Activated T-helper 1 cell treated with Interleukin-2 at 50 U/mL for 16 hours (primary cell): ENCODE data around the gene RPN1.
"Not testable (repeated sequence)": the region's sequence is repeated elsewhere in the genome, so short reads cannot be mapped to it uniquely, and the experiment has no call there.

Experiments
- DNase-seq: peaks from one replicate; pipeline ENCODE4 v3.0.0-alpha.2; 2020; ENCODE audit warnings: low read depth

The RPN1 gene

GRCh38 chr3:128609294-128609693 lies 41.3 kb downstream of the RPN1 start:
- no peak for DNase-seq

GRCh38 chr3:128607710-128608048 lies 42.9 kb downstream of the RPN1 start:
- no peak for DNase-seq

- DNase-seq: no peak
Observed at GRCh38 chr3:128606094-128606493, 44.5 kb downstream of the RPN1 start.

- no peak for DNase-seq
Observed at GRCh38 chr3:128605091-128606046, 45.2 kb downstream of the RPN1 start.

GRCh38 chr3:128603811-128604775 lies 46.5 kb downstream of the RPN1 start:
- no peak for DNase-seq

GRCh38 chr3:128603313-128603712 lies 47.3 kb downstream of the RPN1 start:
- no peak for DNase-seq

- DNase-seq: no peak
Observed at GRCh38 chr3:128598884-128599664, 51.5 kb downstream of the RPN1 start.

- no peak for DNase-seq
Observed at GRCh38 chr3:128597900-128598299, 52.7 kb downstream of the RPN1 start.

GRCh38 chr3:128592864-128593263 lies 57.8 kb downstream of the RPN1 start:
- DNase-seq: no peak

GRCh38 chr3:128591738-128592426 lies 58.7 kb downstream of the RPN1 start:
- no peak for DNase-seq

- DNase-seq: no peak
Observed at GRCh38 chr3:128590948-128591347, 59.7 kb downstream of the RPN1 start.

- not testable (repeated sequence) for DNase-seq
Observed at GRCh38 chr3:128589985-128590384, 60.6 kb downstream of the RPN1 start.

GRCh38 chr3:128588147-128588546 lies 62.5 kb downstream of the RPN1 start:
- no peak for DNase-seq

- no peak for DNase-seq
Observed at GRCh38 chr3:128587391-128587790, 63.2 kb downstream of the RPN1 start.

GRCh38 chr3:128586932-128587331 lies 63.7 kb downstream of the RPN1 start:
- DNase-seq: not testable (repeated sequence)

GRCh38 chr3:128586391-128586790 lies 64.2 kb downstream of the RPN1 start:
- DNase-seq: not testable (repeated sequence)

GRCh38 chr3:128585974-128586373 lies 64.6 kb downstream of the RPN1 start:
- DNase-seq: no peak

- no peak for DNase-seq
Observed at GRCh38 chr3:128585189-128585588, 65.4 kb downstream of the RPN1 start.

GRCh38 chr3:128584412-128585020 lies 66.1 kb downstream of the RPN1 start:
- DNase-seq: no peak

- DNase-seq: no peak
Observed at GRCh38 chr3:128581566-128581965, 69.1 kb downstream of the RPN1 start.

- DNase-seq: no peak
Observed at GRCh38 chr3:128579927-128580326, 70.7 kb downstream of the RPN1 start.
